Measurements from ENCODE around the gene PRKCB. TPM values are rescaled to one million over a fixed set of nuclear protein-coding genes. Genes with fewer than 3 reads are reported as not detected.

The PRKCB gene
- total RNA-seq, 1 donor from 2014 or later = 0.38 TPM

GRCh38 chr16:24002619-24003018 is 166.8 kb downstream of the PRKCB start:
- Mint-ChIP-seq H3K4me3 (no peak overlapping the region), H3K27ac (no peak overlapping the region), H3K36me3 (no peaks in the 10 kb centered on the region), H3K9me3 (no peaks in the 10 kb centered on the region), H3K4me1 (no peaks in the 10 kb centered on the region), H3K27me3 (ENCODE audit: low read depth) (peaks cover 58% of the 10 kb centered on the region)
- DNase-seq (ENCODE audit: low spot score in 2 of 2, unreplicated experiment in 2 of 2) = no peak
- no peak for TF ChIP-seq CTCF (IDR thresholded peaks at IDR 0.05; ENCODE audit: unreplicated experiment)

- no peak overlapping the region for H3K4me3 Mint-ChIP-seq
- H3K4me1 Mint-ChIP-seq = no peaks in the 10 kb centered on the region
- no peaks in the 10 kb centered on the region for H3K36me3 Mint-ChIP-seq
- no peak for TF ChIP-seq CTCF (IDR thresholded peaks at IDR 0.05; ENCODE audit: unreplicated experiment)
- no peak for DNase-seq (ENCODE audit: low spot score in 2 of 2, unreplicated experiment in 2 of 2)
- no peak overlapping the region for H3K27ac Mint-ChIP-seq
- no peaks in the 10 kb centered on the region for H3K9me3 Mint-ChIP-seq
- peaks cover 60% of the 10 kb centered on the region for H3K27me3 Mint-ChIP-seq (ENCODE audit: low read depth)
Measured at GRCh38 chr16:24005577-24005976, 169.8 kb downstream of the PRKCB start.

GRCh38 chr16:24007391-24007790 is 171.6 kb downstream of the PRKCB start:
- H3K27me3 Mint-ChIP-seq (ENCODE audit: low read depth) = peaks cover 56% of the 10 kb centered on the region
- no peaks in the 10 kb centered on the region for H3K9me3 Mint-ChIP-seq
- no peak for DNase-seq (ENCODE audit: low spot score in 2 of 2, unreplicated experiment in 2 of 2)
- no peaks in the 10 kb centered on the region for H3K36me3 Mint-ChIP-seq
- H3K4me1 Mint-ChIP-seq = no peaks in the 10 kb centered on the region
- H3K4me3 Mint-ChIP-seq = no peak overlapping the region
- no peak overlapping the region for H3K27ac Mint-ChIP-seq
- TF ChIP-seq CTCF (IDR thresholded peaks at IDR 0.05; ENCODE audit: unreplicated experiment) = no peak

- Mint-ChIP-seq H3K27ac (no peak overlapping the region), H3K4me1 (no peaks in the 10 kb centered on the region), H3K27me3 (ENCODE audit: low read depth) (peaks cover 51% of the 10 kb centered on the region), H3K36me3 (no peaks in the 10 kb centered on the region), H3K4me3 (no peak overlapping the region), H3K9me3 (no peaks in the 10 kb centered on the region)
- TF ChIP-seq CTCF (IDR thresholded peaks at IDR 0.05; ENCODE audit: unreplicated experiment) = no peak
- DNase-seq (ENCODE audit: low spot score in 2 of 2, unreplicated experiment in 2 of 2) = no peak
Measured at GRCh38 chr16:24007934-24008333, 172.2 kb downstream of the PRKCB start.

GRCh38 chr16:24009098-24009497 is 173.3 kb downstream of the PRKCB start:
- H3K27me3 Mint-ChIP-seq (ENCODE audit: low read depth) = peaks cover 48% of the 10 kb centered on the region
- H3K4me3 Mint-ChIP-seq = no peak overlapping the region
- H3K27ac Mint-ChIP-seq = no peak overlapping the region
- no peak for TF ChIP-seq CTCF (IDR thresholded peaks at IDR 0.05; ENCODE audit: unreplicated experiment)
- no peaks in the 10 kb centered on the region for H3K9me3 Mint-ChIP-seq
- DNase-seq (ENCODE audit: low spot score in 2 of 2, unreplicated experiment in 2 of 2) = no peak
- H3K36me3 Mint-ChIP-seq = no peaks in the 10 kb centered on the region
- no peaks in the 10 kb centered on the region for H3K4me1 Mint-ChIP-seq

GRCh38 chr16:24009955-24010354 is 174.2 kb downstream of the PRKCB start:
- H3K9me3 Mint-ChIP-seq = no peaks in the 10 kb centered on the region
- no peaks in the 10 kb centered on the region for H3K4me1 Mint-ChIP-seq
- H3K27ac Mint-ChIP-seq = no peak overlapping the region
- no peak for DNase-seq (ENCODE audit: low spot score in 2 of 2, unreplicated experiment in 2 of 2)
- no peak for TF ChIP-seq CTCF (IDR thresholded peaks at IDR 0.05; ENCODE audit: unreplicated experiment)
- H3K4me3 Mint-ChIP-seq = no peak overlapping the region
- H3K36me3 Mint-ChIP-seq = no peaks in the 10 kb centered on the region
- peaks cover 45% of the 10 kb centered on the region for H3K27me3 Mint-ChIP-seq (ENCODE audit: low read depth)

Measured in mesothelial cell of epicardium (in vitro differentiated cells).